ENCODE results near the gene ZNF579.
"Not testable (repeated sequence)": the region's sequence is repeated elsewhere in the genome, so short reads cannot be mapped to it uniquely, and the experiment has no call there.

GRCh38 chr19:55582284-55582683 is 1.6 kb upstream of the ZNF579 start:
- not testable (repeated sequence) for TF ChIP-seq CTCF (IDR thresholded peaks at IDR 0.05; ENCODE audit: low read depth, low read length, poor library complexity, severe bottlenecking); EZH2phosphoT487 (IDR thresholded peaks at IDR 0.05; ENCODE audit: borderline replicate concordance, low read length)
